Small intestine (tissue), 7 donors: ENCODE measurements around the gene PIH1D1. TPM values are rescaled to one million over a fixed set of nuclear protein-coding genes. Genes with fewer than 3 reads are reported as not detected.

Experiments used
- DNase-seq, 2 donors: peaks; one replicate each; pipeline versions ENCODE4 v3.0.0 to v3.0.0-alpha.2; 2013
- FAIRE-seq: peaks from 2 replicates; lab custom pipeline; 2012; peaks lifted over from hg19 to GRCh38; lab: Jason Lieb, UNC
- H3K27ac ChIP-seq, 3 donors: one replicate each; pipeline ENCODE4 v1.5.1; 2013; ENCODE audit warnings: low read length in 2 of 3, mild to moderate bottlenecking in 2 of 3, control low read depth in 1 of 3, inconsistent platforms in 1 of 3, low read depth in 1 of 3, moderate library complexity in 1 of 3
- H3K27me3 ChIP-seq, 3 donors: one replicate each; pipeline ENCODE4 v1.6.1; 2013; ENCODE audit warnings: low read length in 3 of 3, inconsistent platforms in 1 of 3; ENCODE audit not compliant: control insufficient read depth in 3 of 3, insufficient read depth in 3 of 3
- H3K36me3 ChIP-seq, 3 donors: one replicate each; pipeline ENCODE4 v1.6.1; 2013; ENCODE audit warnings: low read length in 3 of 3, inconsistent platforms in 1 of 3, low read depth in 1 of 3, mild to moderate bottlenecking in 1 of 3, moderate library complexity in 1 of 3; ENCODE audit not compliant: control insufficient read depth in 3 of 3, insufficient read depth in 2 of 3
- H3K4me1 ChIP-seq, 3 donors: one replicate each; pipeline ENCODE4 v1.6.1; 2013; ENCODE audit warnings: low read length in 2 of 3, inconsistent platforms in 1 of 3, low read depth in 1 of 3, mild to moderate bottlenecking in 1 of 3, moderate library complexity in 1 of 3; ENCODE audit not compliant: control insufficient read depth in 3 of 3, insufficient read depth in 2 of 3
- H3K4me3 ChIP-seq, 3 donors: one replicate each; pipeline ENCODE4 v1.5.1; 2013; ENCODE audit warnings: low read length in 3 of 3, control low read depth in 1 of 3, inconsistent platforms in 1 of 3, low read depth in 1 of 3, mild to moderate bottlenecking in 1 of 3, moderate library complexity in 1 of 3
- H3K9me3 ChIP-seq, 2 donors: one replicate each; pipeline ENCODE4 v1.6.1; 2013; ENCODE audit warnings: low read depth in 1 of 2, low read length in 1 of 2; ENCODE audit not compliant: control insufficient read depth in 2 of 2, insufficient read depth in 1 of 2
- WGBS, 3 donors: extraction: QIAGEN DNeasy Blood & Tissue Kit; methylation state at CpG; one replicate each; pipeline ENCODE4 v1.1.7; 2013; 5-methylcytosine and 5-hydroxymethylcytosine counted together
- polyA plus RNA-seq, 4 donors: library from polyadenylated mRNA; stranded (reverse) in 3 of 4; unstranded in 1 of 4; fragments of 200-250 nt in 3 of 4; fragments of 120-200 nt in 1 of 4; gene quantifications; one replicate each; pipeline versions ENCODE4 v1.2.1 to v1.2.3, GENCODE V29; 2013
- donor health status: healthy with polysubstance abuse.
- donor health status: control.
- donor health status: control.
- donor health status: Bipolar disorder and iron deficiency.
- donor health status: healthy.

Gene PIH1D1
- polyA plus RNA-seq, 4 donors = 81.1 to 115 (median 89.6) TPM

DNA sequence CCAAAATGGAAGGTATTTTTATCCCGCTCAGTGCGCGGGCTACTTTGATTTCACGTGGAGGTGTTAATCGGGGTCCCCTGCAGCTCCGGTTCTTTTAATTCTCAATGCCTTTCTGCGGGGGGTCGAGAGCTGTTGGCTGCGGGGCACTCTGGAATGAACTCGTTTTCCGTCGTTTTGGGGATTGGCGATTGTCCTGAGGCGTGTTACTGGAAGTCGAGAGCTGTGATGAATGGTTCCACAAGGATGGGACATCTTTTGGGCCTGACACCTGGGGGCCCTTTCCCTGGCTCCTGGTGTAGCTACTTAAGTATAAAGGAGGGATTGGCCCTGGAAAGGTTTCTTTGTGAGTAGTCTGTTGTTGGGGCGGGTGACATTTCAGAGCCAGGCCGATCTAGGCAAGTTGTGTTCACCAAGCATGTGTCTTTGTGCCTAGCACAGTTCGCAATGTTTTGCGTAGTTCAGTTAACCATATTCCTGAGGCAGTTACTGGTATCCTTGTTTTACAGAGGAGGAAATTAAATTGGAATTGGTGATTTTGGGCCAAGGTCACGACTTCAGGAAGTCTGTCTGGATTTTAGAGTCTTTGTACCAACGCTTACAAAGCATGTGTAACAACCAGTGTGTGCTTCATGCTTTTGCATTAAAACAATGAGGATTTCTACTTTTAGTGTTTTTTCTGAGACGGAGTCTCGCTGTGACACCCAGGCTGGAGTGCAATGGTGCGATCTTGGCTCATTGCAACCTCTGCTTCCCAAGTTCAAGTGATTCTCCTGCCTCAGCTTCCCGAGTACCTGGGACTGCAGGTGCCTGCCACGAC, 36.6 kb upstream of the PIH1D1 start:
- no peaks in the 10 kb centered on the region for H3K9me3 ChIP-seq
- no peaks in the 10 kb centered on the region for H3K27me3 ChIP-seq
- H3K4me3 ChIP-seq = peak overlapping the region; percentile 86 to 98 (median 91)
- WGBS, 3 donors = 0 to 1% (median 1%) methylated on average over 26 of the region's 26 CpGs
- FAIRE-seq = no peak
- peaks cover 12 to 61% (median 16%) of the 10 kb centered on the region in 3 donors for H3K36me3 ChIP-seq
- peak overlapping the region; percentile 73 to 98 (median 89) for H3K27ac ChIP-seq
- H3K4me1 ChIP-seq = peaks cover 0 to 44% (median 0%) of the 10 kb centered on the region in 3 donors
- DNase-seq = peak in 1 of 2 donors; percentile 31

DNA sequence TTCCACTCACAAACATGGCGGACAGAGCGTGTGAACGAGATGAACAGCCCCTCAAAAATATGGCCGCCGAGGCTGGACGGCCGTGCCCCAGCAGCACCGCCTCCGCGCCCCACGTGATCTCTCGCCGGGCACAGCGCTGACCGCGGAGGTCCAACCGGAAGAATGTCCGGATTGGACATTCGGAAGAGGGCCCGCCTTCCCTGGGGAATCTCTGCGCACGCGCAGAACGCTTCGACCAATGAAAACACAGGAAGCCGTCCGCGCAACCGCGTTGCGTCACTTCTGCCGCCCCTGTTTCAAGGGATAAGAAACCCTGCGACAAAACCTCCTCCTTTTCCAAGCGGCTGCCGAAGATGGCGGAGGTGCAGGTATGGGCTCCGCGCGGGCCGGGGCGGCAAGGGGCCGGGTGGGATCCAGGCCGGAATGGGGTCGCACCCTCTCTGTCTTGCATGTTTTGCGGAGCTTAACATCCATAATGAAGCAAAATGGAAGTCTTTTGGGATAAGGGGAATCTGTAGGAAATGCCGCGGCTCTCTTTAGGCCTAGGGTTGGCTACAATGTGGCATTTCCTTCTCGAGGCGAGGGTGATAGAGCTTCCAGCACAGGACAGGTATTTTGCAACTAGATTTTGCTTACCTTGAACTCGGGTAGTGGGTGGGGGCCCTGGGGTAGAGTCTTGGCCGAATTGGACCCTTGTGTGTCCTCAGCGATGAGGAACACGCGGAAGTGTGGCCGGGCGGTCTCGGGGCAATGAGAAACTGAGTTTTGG, 35.8 kb upstream of the PIH1D1 start, which contains the start of gene RPL13A:
Gene RPL13A, plus strand, starts transcription at position 332 of the 769 bp plus-strand sequence. Its CDS starts 22 bp downstream, at position 354.
- H3K36me3 ChIP-seq = peaks cover 12 to 58% (median 14%) of the 10 kb centered on the region in 3 donors
- peaks cover 0 to 39% (median 0%) of the 10 kb centered on the region in 3 donors for H3K4me1 ChIP-seq
- no peak for FAIRE-seq
- H3K27me3 ChIP-seq = no peaks in the 10 kb centered on the region
- peak; percentile 100 for DNase-seq
- peak within 1 kb of the TSS; percentile 86 to 98 (median 91) for H3K4me3 ChIP-seq
- 0% methylated on average over 56 to 57 of the region's 57 CpGs for WGBS, 3 donors
- peak within 1 kb of the TSS; percentile 73 to 98 (median 89) for H3K27ac ChIP-seq
- H3K9me3 ChIP-seq = no peaks in the 10 kb centered on the region

DNA sequence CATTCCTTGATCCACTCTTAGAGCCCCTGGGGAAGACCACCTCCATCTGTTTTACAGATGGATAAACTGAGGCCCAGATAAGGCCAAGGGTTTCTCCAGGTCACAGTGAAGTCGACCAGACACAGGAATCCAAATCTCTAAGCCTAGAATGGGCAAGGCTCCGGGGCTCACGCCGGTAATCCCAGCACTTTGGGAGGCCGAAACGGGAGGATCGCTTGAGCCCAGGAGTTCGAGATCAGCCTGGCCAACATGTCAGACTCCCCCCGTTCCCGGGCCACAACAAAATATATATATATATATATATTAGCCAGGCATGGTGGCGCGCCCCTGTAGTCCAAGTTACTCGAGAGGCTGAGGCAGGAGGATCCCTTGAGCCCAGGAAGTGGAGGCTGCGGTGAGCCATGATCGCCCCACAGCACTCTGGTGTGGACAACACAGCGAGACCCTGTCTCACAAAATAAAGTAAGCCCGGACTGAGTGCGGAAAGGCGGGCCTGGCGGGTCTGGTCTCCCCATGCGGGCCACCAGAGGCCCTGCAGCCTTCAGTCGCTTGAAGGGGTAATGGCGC, 35.2 kb upstream of the PIH1D1 start:
- DNase-seq = no peak

DNA sequence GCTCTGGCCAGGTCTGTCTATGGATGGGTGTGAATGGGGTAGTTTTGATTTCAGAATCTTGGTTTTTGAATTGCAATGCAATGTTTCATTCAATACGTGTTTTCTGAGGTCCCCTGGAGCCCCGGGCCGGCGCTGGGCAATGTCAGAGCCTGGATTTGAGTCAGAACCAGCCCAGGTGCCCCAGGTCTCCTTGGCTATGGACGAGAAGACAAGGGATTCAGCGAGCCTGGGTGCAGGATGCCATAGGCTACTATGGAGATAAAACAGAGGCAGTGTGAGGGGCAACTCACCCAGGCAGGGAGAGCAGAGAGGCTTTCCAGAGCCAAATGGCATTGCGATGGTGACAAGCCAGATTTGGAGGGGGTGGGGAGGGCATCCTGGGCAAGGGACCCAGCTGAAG, 34.6 kb upstream of the PIH1D1 start:
- 91 to 92% (median 92%) methylated on average over 7 of the region's 7 CpGs for WGBS, 3 donors
- DNase-seq (no peak), FAIRE-seq (no peak)
- Histone ChIP-seq H3K36me3 (peaks cover 7 to 46% (median 12%) of the 10 kb centered on the region in 3 donors), H3K27me3 (no peaks in the 10 kb centered on the region), H3K4me3 (no peak overlapping the region), H3K9me3 (no peaks in the 10 kb centered on the region), H3K4me1 (peaks cover 0 to 30% (median 0%) of the 10 kb centered on the region in 3 donors), H3K27ac (no peak overlapping the region)

More for the DNA sequence above, 35.2 kb upstream of the PIH1D1 start:
- no peaks in the 10 kb centered on the region for H3K9me3 ChIP-seq
- H3K4me3 ChIP-seq = peak overlapping the region in 1 of 3 donors; percentile 12
- peaks cover 0 to 34% (median 0%) of the 10 kb centered on the region in 3 donors for H3K4me1 ChIP-seq
- no peak for FAIRE-seq
- peak overlapping the region; percentile 42 to 78 (median 44) for H3K27ac ChIP-seq
- WGBS, 3 donors = 61 to 64% (median 64%) methylated on average over 23 of the region's 23 CpGs
- no peaks in the 10 kb centered on the region for H3K27me3 ChIP-seq
- peaks cover 11 to 52% (median 12%) of the 10 kb centered on the region in 3 donors for H3K36me3 ChIP-seq

DNA sequence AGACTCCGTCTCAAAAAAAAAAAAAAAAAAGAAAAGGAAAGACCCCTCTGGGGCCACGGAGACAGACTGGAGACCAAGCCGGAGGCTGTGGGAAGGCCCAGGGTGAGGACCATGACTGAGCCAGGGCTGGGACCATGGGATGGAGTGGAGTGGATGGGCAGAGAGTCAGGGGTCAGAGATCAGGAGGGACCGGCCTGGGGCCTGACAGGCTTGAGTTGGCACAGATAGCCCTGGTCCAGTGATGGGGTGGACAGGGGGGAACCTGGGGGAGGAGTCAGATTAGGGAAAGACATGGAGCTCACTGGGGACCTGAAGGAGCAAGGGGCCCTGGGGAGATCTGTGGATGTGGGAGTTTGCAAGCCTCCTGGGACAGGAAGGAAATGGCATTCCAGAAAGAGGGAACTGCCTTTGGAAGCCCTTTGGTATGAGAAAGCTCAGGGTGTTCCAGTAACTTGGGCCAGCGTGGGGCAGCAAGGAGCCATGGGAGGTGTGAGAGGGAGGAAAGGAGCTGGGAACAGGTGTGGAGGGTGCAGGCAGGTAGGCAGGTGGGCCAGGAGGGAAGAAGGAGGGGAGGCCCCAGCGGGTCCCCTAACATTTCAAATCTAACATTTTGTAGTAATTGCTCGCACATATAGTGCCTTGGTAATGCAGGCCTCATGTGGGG, 29.5 kb upstream of the PIH1D1 start:
- Histone ChIP-seq H3K36me3 (peaks cover 0 to 9% (median 0%) of the 10 kb centered on the region in 3 donors), H3K27me3 (no peaks in the 10 kb centered on the region), H3K4me1 (peaks cover 0 to 1% (median 0%) of the 10 kb centered on the region in 3 donors), H3K9me3 (no peaks in the 10 kb centered on the region), H3K4me3 (no peak overlapping the region), H3K27ac (no peak overlapping the region)
- no peak for FAIRE-seq
- WGBS, 3 donors = 87 to 94% (median 88%) methylated on average over 6 to 7 of the region's 7 CpGs
- DNase-seq = no peak

DNA sequence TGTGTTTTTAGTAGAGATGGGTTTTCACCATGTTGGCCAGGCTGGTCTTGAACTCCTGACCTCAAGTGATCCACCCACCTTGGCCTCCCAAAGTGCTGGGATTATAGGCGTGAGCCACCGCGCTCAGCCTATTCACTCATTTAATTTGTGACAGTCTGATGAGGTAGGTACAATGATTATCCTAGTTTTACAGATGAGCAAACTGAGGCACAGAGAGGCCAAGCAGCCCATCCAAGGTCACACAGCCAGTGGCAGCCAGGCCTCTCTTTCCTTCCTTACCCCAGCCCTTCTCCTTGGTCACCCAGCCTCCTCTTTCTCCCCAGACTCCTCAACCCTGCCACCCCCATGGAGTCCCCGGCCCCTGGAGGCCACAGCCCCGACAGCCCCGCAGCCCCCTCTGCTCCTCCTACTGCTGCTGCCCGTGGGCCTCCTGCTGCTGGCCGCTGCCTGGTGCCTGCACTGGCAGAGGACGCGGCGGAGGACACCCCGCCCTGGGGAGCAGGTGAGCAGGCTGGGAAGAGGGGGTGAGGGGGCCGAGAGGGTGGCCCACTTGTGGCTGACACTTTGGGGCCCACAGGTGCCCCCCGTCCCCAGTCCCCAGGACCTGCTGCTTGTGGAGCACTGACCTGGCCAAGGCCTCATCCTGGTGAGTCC, 28.5 kb upstream of the PIH1D1 start:
- Histone ChIP-seq H3K4me3 (no peak overlapping the region), H3K9me3 (no peaks in the 10 kb centered on the region), H3K27ac (no peak overlapping the region), H3K27me3 (no peaks in the 10 kb centered on the region), H3K4me1 (peaks cover 0 to 5% (median 0%) of the 10 kb centered on the region in 3 donors), H3K36me3 (peaks cover 0 to 6% (median 0%) of the 10 kb centered on the region in 3 donors)
- no peak for FAIRE-seq
- 83 to 87% (median 85%) methylated on average over 12 to 14 of the region's 14 CpGs for WGBS, 3 donors
- DNase-seq = no peak

DNA sequence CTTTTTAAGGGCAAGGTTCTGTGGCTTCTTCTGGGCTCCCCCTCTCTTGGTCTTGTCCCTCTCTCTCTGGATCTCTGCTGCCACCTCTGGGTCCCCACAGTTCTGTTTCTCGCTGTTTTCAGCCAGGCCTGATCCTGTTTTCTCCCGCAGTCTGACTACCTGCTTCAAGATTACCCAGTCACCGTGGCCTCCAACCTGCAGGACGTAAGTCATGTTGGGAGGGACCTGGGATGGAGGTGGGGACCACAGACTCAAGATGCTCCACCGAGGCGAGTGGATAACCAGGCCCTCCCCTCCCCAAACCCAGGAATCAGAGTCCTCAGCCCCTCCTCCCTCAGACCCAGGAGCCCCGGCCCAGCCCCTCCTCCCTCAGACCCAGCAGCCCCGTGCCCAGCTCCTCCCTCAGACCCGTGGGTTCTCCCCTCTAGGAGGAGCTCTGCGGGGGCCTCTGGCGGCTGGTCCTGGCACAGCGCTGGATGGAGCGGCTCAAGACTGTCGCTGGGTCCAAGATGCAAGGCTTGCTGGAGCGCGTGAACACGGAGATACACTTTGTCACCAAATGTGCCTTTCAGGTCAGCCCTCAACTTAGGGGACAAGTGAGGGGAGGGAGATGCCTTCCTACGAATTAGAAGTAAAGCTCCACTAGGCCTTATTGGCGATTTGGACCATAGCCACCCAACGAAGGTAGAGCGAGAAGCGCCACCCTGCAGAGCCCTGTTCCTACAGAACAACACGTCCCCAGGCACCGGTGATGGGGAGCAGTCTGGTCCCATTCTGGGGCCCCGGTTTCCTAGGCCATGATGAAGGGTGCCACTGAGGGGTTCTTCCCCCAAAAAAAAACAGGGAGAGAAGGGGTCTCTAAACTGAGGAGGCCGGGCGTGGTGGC, 24.6 kb upstream of the PIH1D1 start:
- H3K4me3 ChIP-seq = no peak overlapping the region
- peaks cover 0 to 13% (median 0%) of the 10 kb centered on the region in 3 donors for H3K4me1 ChIP-seq
- FAIRE-seq = no peak
- 43 to 63% (median 59%) methylated on average over 27 of the region's 27 CpGs for WGBS, 3 donors
- H3K9me3 ChIP-seq = no peaks in the 10 kb centered on the region
- peak overlapping the region in 2 of 3 donors; percentile 38 to 43 for H3K27ac ChIP-seq
- DNase-seq = peak in 1 of 2 donors; percentile 74
- H3K36me3 ChIP-seq = peaks cover 0 to 6% (median 0%) of the 10 kb centered on the region in 3 donors
- H3K27me3 ChIP-seq = peaks cover 0 to 6% (median 0%) of the 10 kb centered on the region in 3 donors
